ENCODE data around the gene PTGIS.

GRCh38 chr20:49558826-49559225 lies 9.1 kb downstream of the PTGIS start:
- TF ChIP-seq POLR2AphosphoS5 (IDR thresholded peaks at IDR 0.05; ENCODE audit: low read depth) (no peak), CTCF (IDR thresholded peaks at IDR 0.05; ENCODE audit: insufficient read depth, low read length) (no peak)
